ENCODE results near the gene EARS2. TPM values are rescaled to one million over a fixed set of nuclear protein-coding genes. Genes with fewer than 3 reads are reported as not detected.

Gene EARS2
- total and polyA plus RNA-seq, 2 of the 4 experiments (the other 2 are of a cell fraction), result 28.1 to 37.8 TPM

DNA sequence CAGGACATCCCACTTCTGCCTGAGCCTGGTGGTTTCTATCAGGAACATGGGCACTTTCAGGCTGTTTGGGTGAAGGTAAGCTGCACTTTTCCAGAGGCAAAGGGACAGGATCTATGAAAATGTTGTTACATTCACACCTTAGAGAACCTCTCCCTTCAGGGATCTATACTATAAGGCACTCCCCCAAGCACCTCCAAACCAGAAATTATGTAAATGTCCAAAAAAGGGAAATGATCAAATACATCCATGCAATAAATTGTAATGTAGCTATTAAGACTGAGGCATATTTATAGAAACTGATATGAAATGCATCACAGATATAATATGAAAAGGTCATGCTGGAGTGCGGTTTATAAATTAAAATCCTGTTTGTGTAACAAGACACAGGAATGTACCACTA is 80.9 kb downstream of the EARS2 start:
- H3K18ac ChIP-seq (ENCODE audit: low read depth, low read length), result no peak overlapping the region
- no peak overlapping the region for H3K14ac ChIP-seq (replicated peaks; ENCODE audit: low read depth, low read length)
- H3K79me1 ChIP-seq (ENCODE audit: low read depth in 1 of 2, low read length in 2 of 2), result no peaks in the 10 kb centered on the region
- no TSS peak for BruUV-seq (replicated peaks)
- no peak overlapping the region for H3K23ac ChIP-seq (ENCODE audit: low read depth, low read length)
- H3K36me3 ChIP-seq (ENCODE audit: control insufficient read depth, insufficient read depth, low read length), result peaks cover 45% of the 10 kb centered on the region
- H2BK5ac ChIP-seq (ENCODE audit: low read depth, low read length, poor library complexity, severe bottlenecking), result no peak overlapping the region
- H4K8ac ChIP-seq (ENCODE audit: low read depth in 2 of 2, low read length in 2 of 2), result no peak overlapping the region
- H2BK20ac ChIP-seq (ENCODE audit: low read depth, low read length), result no peak overlapping the region
- no peak for ATAC-seq (ENCODE audit: low read depth)
- no peak overlapping the region for H3K4me2 ChIP-seq (ENCODE audit: low read depth, low read length)
- H3K56ac ChIP-seq (ENCODE audit: extremely low read depth, insufficient read depth, low read length), result no peak overlapping the region
- H3K9ac ChIP-seq (ENCODE audit: low read depth, low read length), result no peak overlapping the region
- no peaks in the 10 kb centered on the region for H3K9me3 ChIP-seq (ENCODE audit: control insufficient read depth, insufficient read depth, low read length)
- ChIA-PET CTCF (no interaction called here), POLR2A (ENCODE audit: unreplicated experiment) (no interaction called here)
- H3K27me3 ChIP-seq (ENCODE audit: control insufficient read depth, insufficient read depth, low read length), result no peaks in the 10 kb centered on the region
- dilution Hi-C loops (cut with HindIII; ENCODE audit: low sequenced_read_pairs, unreplicated experiment), result no loop called here
- intact Hi-C loops (cut with micrococcal nuclease), result no loop called here
- no peak overlapping the region for H2AK5ac ChIP-seq (ENCODE audit: low read depth, low read length)
- peaks cover 3% of the 10 kb centered on the region; the same call in 1 of the 2 replicates for H3K4me1 ChIP-seq (ENCODE audit: control insufficient read depth, insufficient read depth, low read length)
- no peak overlapping the region for H3K4me3 ChIP-seq (ENCODE audit: insufficient read depth, low read depth, low read length)
- H4K91ac ChIP-seq (ENCODE audit: insufficient read depth, low read depth, low read length), result no peak overlapping the region
- no peak overlapping the region for H4K5ac ChIP-seq (ENCODE audit: low read depth, low read length)
- H3K27ac ChIP-seq (ENCODE audit: insufficient read depth, low read length), result no peak overlapping the region
- H2BK120ac ChIP-seq (ENCODE audit: low read depth, low read length), result no peak overlapping the region
- H3K4ac ChIP-seq (ENCODE audit: low read depth, low read length), result no peak overlapping the region
- no peak overlapping the region for H2AK9ac ChIP-seq (replicated peaks; ENCODE audit: low read depth, low read length, poor library complexity)
- no peak for DNase-seq
- TF ChIP-seq NFE2L2 (IDR thresholded peaks at IDR 0.05; ENCODE audit: low read depth, low read length) (no peak), FOS (IDR thresholded peaks at IDR 0.05; ENCODE audit: low read depth, low read length) (no peak), SMC3 (IDR thresholded peaks at IDR 0.05; ENCODE audit: low read depth, low read length) (no peak), CEBPB (IDR thresholded peaks at IDR 0.05; ENCODE audit: low read depth, low read length) (no peak), BHLHE40 (IDR thresholded peaks at IDR 0.05; ENCODE audit: low read depth, low read length) (no peak), MXI1 (IDR thresholded peaks at IDR 0.05; ENCODE audit: borderline replicate concordance, low read depth, low read length) (no peak), CHD1 (IDR thresholded peaks at IDR 0.05; ENCODE audit: low read depth, low read length) (no peak), RCOR1 (IDR thresholded peaks at IDR 0.05; ENCODE audit: insufficient replicate concordance, low read length) (no peak), RAD21 (IDR thresholded peaks at IDR 0.05; ENCODE audit: low read length) (no peak), RFX5 (IDR thresholded peaks at IDR 0.05; ENCODE audit: low read depth, low read length) (no peak), POLR2A (IDR thresholded peaks at IDR 0.05; ENCODE audit: low read depth, low read length) (no peak), MAZ (IDR thresholded peaks at IDR 0.05; ENCODE audit: borderline replicate concordance, low read depth, low read length) (no peak), MAFK (IDR thresholded peaks at IDR 0.05; ENCODE audit: low read depth, low read length) (no peak)
- TF ChIP-seq, protein P1, sequence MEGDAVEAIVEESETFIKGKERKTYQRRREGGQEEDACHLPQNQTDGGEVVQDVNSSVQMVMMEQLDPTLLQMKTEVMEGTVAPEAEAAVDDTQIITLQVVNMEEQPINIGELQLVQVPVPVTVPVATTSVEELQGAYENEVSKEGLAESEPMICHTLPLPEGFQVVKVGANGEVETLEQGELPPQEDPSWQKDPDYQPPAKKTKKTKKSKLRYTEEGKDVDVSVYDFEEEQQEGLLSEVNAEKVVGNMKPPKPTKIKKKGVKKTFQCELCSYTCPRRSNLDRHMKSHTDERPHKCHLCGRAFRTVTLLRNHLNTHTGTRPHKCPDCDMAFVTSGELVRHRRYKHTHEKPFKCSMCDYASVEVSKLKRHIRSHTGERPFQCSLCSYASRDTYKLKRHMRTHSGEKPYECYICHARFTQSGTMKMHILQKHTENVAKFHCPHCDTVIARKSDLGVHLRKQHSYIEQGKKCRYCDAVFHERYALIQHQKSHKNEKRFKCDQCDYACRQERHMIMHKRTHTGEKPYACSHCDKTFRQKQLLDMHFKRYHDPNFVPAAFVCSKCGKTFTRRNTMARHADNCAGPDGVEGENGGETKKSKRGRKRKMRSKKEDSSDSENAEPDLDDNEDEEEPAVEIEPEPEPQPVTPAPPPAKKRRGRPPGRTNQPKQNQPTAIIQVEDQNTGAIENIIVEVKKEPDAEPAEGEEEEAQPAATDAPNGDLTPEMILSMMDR (conservative IDR thresholded peaks at IDR 0.05; ENCODE audit: low read depth, low read length), result no peak
- TF ChIP-seq, protein P2, sequence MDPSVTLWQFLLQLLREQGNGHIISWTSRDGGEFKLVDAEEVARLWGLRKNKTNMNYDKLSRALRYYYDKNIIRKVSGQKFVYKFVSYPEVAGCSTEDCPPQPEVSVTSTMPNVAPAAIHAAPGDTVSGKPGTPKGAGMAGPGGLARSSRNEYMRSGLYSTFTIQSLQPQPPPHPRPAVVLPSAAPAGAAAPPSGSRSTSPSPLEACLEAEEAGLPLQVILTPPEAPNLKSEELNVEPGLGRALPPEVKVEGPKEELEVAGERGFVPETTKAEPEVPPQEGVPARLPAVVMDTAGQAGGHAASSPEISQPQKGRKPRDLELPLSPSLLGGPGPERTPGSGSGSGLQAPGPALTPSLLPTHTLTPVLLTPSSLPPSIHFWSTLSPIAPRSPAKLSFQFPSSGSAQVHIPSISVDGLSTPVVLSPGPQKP (IDR thresholded peaks at IDR 0.05; ENCODE audit: borderline replicate concordance, low read depth, low read length), result no peak
- TF ChIP-seq, protein P3, sequence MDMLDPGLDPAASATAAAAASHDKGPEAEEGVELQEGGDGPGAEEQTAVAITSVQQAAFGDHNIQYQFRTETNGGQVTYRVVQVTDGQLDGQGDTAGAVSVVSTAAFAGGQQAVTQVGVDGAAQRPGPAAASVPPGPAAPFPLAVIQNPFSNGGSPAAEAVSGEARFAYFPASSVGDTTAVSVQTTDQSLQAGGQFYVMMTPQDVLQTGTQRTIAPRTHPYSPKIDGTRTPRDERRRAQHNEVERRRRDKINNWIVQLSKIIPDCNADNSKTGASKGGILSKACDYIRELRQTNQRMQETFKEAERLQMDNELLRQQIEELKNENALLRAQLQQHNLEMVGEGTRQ (IDR thresholded peaks at IDR 0.05; ENCODE audit: low read depth, low read length), result no peak
- in situ Hi-C loops (cut with MboI; ENCODE audit: low sequenced_read_pairs), result no loop called here
- H4K20me1 ChIP-seq (ENCODE audit: insufficient read depth, low read length), result no peaks in the 10 kb centered on the region
- no peaks in the 10 kb centered on the region for H3K9me1 ChIP-seq (ENCODE audit: insufficient read depth, low read length)
- H2AFZ ChIP-seq (replicated peaks; ENCODE audit: low read length, poor library complexity), result no peak overlapping the region
- no CpG with 5 or more reads among the region's 1 CpG for WGBS, 2 experiments (ENCODE audit: extremely low coverage in 2 of 2, insufficient read length in 1 of 2)
- H2BK15ac ChIP-seq (ENCODE audit: low read depth, low read length), result no peak overlapping the region
